Measurements from ENCODE around the gene RIMS4. TPM values are rescaled to one million over a fixed set of nuclear protein-coding genes. Genes with fewer than 3 reads are reported as not detected.

Gene RIMS4
- total and polyA plus RNA-seq, 7 experiments from 2014 or later = not detected

DNA sequence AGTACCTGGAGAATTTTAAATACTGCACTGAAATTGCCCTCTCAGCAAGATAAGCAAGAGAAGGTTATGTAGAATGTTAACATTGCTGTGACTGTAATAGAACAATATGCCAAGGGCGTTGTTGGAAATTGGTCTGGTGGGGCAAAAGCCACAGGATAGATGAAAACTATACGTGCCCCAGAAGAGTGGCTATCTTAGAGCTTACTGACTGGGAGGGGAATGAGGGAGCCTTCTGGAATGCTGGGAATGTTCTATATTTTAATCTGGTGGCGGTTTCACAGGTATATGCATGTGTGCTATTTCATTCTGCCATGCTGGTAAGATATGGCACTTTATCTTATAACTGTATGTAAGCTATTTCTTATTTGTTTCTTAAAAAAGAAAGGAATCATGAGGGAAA lies 39.9 kb upstream of the RIMS4 start:
- no peak overlapping the region for H3K4me3 Mint-ChIP-seq
- no peak overlapping the region for H3K27ac Mint-ChIP-seq
- ATAC-seq (no peak), DNase-seq (no peak)
- H3K9me3 Mint-ChIP-seq = no peaks in the 10 kb centered on the region
- no peaks in the 10 kb centered on the region for H3K4me1 Mint-ChIP-seq
- CTCF ChIA-PET = no interaction called here
- no peaks in the 10 kb centered on the region for H3K36me3 Mint-ChIP-seq
- H3K27ac ChIP-seq (ENCODE audit: low read depth, low read length) = no peak overlapping the region
- POLR2A ChIA-PET = no interaction called here
- H3K4me3 ChIP-seq (ENCODE audit: low read length) = no peak overlapping the region
- intact Hi-C loops (cut with micrococcal nuclease) = no loop called here
- H3K36me3 ChIP-seq (ENCODE audit: control insufficient read depth in 2 of 3, insufficient read depth in 3 of 3, low read length in 3 of 3) = no peaks in the 10 kb centered on the region
- no peaks in the 10 kb centered on the region for H3K9me3 ChIP-seq (ENCODE audit: control insufficient read depth in 2 of 3, low read length in 3 of 3)
- no peaks in the 10 kb centered on the region for H3K27me3 ChIP-seq (ENCODE audit: control insufficient read depth in 2 of 2, insufficient read depth in 2 of 2, low read length in 2 of 2)
- H3K27me3 Mint-ChIP-seq = peaks cover 5 to 27% (median 9%) of the 10 kb centered on the region in 5 donors
- no peaks in the 10 kb centered on the region for H3K4me1 ChIP-seq (ENCODE audit: control insufficient read depth in 2 of 2, insufficient read depth in 2 of 2, low read length in 2 of 2)

- no peak overlapping the region for H3K4me3 Mint-ChIP-seq
- CTCF ChIA-PET = no interaction called here
- no peaks in the 10 kb centered on the region for H3K27me3 ChIP-seq (ENCODE audit: control insufficient read depth in 2 of 2, insufficient read depth in 2 of 2, low read length in 2 of 2)
- H3K27ac Mint-ChIP-seq = no peak overlapping the region
- no peak for ATAC-seq
- no peak for DNase-seq
- peaks cover 9 to 27% (median 13%) of the 10 kb centered on the region in 5 donors for H3K27me3 Mint-ChIP-seq
- no peaks in the 10 kb centered on the region for H3K9me3 ChIP-seq (ENCODE audit: control insufficient read depth in 2 of 3, low read length in 3 of 3)
- POLR2A ChIA-PET = no interaction called here
- no peak overlapping the region for H3K27ac ChIP-seq (ENCODE audit: low read depth, low read length)
- no peaks in the 10 kb centered on the region for H3K4me1 Mint-ChIP-seq
- no peaks in the 10 kb centered on the region for H3K36me3 Mint-ChIP-seq
- no peaks in the 10 kb centered on the region for H3K36me3 ChIP-seq (ENCODE audit: control insufficient read depth in 2 of 3, insufficient read depth in 3 of 3, low read length in 3 of 3)
- intact Hi-C loops (cut with micrococcal nuclease) = no loop called here
- H3K4me3 ChIP-seq (ENCODE audit: low read length) = no peak overlapping the region
- H3K9me3 Mint-ChIP-seq = no peaks in the 10 kb centered on the region
- H3K4me1 ChIP-seq (ENCODE audit: control insufficient read depth in 2 of 2, insufficient read depth in 2 of 2, low read length in 2 of 2) = no peaks in the 10 kb centered on the region
These were observed 39.4 kb upstream of the RIMS4 start for GRCh38 chr20:44849703-44850102.

GRCh38 chr20:44848254-44849015 lies 38.1 kb upstream of the RIMS4 start:
- no peaks in the 10 kb centered on the region for H3K4me1 Mint-ChIP-seq

DNA sequence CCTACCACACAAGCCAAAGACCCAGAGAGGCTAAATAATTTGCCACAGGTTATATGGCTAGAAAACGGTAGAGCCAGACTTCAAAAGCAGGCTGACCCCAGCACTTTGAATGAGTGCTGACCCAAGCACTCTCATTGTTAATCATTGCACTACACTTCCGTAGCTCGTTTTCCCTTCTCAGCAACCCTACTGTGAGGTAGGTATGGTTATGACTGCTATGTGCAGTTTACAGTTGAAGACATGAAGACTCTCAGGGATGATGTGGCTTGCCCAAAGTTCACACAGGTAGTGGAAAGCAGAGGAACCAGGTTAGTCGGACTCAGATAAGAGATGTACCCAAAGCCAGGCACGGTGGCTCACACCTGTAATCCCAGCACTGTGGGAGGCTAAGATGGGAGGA lies 33.5 kb upstream of the RIMS4 start:
- intact Hi-C loops (cut with micrococcal nuclease) = no loop called here
- no peaks in the 10 kb centered on the region for H3K36me3 ChIP-seq (ENCODE audit: control insufficient read depth in 2 of 3, insufficient read depth in 3 of 3, low read length in 3 of 3)
- H3K27me3 ChIP-seq (ENCODE audit: control insufficient read depth in 2 of 2, insufficient read depth in 2 of 2, low read length in 2 of 2) = no peaks in the 10 kb centered on the region
- no peaks in the 10 kb centered on the region for H3K9me3 ChIP-seq (ENCODE audit: control insufficient read depth in 2 of 3, low read length in 3 of 3)
- Mint-ChIP-seq H3K27ac (no peak overlapping the region), H3K9me3 (peaks cover 0 to 9% (median 4%) of the 10 kb centered on the region in 11 donors), H3K4me1 (no peaks in the 10 kb centered on the region), H3K36me3 (peaks cover 0 to 5% (median 0%) of the 10 kb centered on the region in 5 donors), H3K4me3 (no peak overlapping the region), H3K27me3 (peaks cover 11 to 37% (median 22%) of the 10 kb centered on the region in 5 donors)
- ChIA-PET CTCF (no interaction called here), POLR2A (no interaction called here)
- no peak for DNase-seq
- ATAC-seq = no peak
- H3K27ac ChIP-seq (ENCODE audit: low read depth, low read length) = no peak overlapping the region
- no peak overlapping the region for H3K4me3 ChIP-seq (ENCODE audit: low read length)
- H3K4me1 ChIP-seq (ENCODE audit: control insufficient read depth in 2 of 2, insufficient read depth in 2 of 2, low read length in 2 of 2) = no peaks in the 10 kb centered on the region

More at GRCh38 chr20:44848254-44849015, 38.1 kb upstream of the RIMS4 start:
- Mint-ChIP-seq H3K4me3 (no peak overlapping the region), H3K9me3 (no peaks in the 10 kb centered on the region), H3K36me3 (no peaks in the 10 kb centered on the region), H3K27ac (no peak overlapping the region), H3K27me3 (peaks cover 15 to 28% (median 19%) of the 10 kb centered on the region in 5 donors)
- ChIA-PET POLR2A (interaction anchor here (0.6 kb wide), 1 partner anchor 359 kb away, joined by 6 read pairs; no protein-coding TSS in a partner anchor), CTCF (no interaction called here)
- Histone ChIP-seq H3K9me3 (ENCODE audit: control insufficient read depth in 2 of 3, low read length in 3 of 3) (no peaks in the 10 kb centered on the region), H3K27me3 (ENCODE audit: control insufficient read depth in 2 of 2, insufficient read depth in 2 of 2, low read length in 2 of 2) (no peaks in the 10 kb centered on the region), H3K36me3 (ENCODE audit: control insufficient read depth in 2 of 3, insufficient read depth in 3 of 3, low read length in 3 of 3) (no peaks in the 10 kb centered on the region), H3K4me1 (ENCODE audit: control insufficient read depth in 2 of 2, insufficient read depth in 2 of 2, low read length in 2 of 2) (no peaks in the 10 kb centered on the region), H3K4me3 (ENCODE audit: low read length) (no peak overlapping the region), H3K27ac (ENCODE audit: low read depth, low read length) (no peak overlapping the region)
- intact Hi-C loops (cut with micrococcal nuclease) = no loop called here
- ATAC-seq (no peak), DNase-seq (no peak)

DNA sequence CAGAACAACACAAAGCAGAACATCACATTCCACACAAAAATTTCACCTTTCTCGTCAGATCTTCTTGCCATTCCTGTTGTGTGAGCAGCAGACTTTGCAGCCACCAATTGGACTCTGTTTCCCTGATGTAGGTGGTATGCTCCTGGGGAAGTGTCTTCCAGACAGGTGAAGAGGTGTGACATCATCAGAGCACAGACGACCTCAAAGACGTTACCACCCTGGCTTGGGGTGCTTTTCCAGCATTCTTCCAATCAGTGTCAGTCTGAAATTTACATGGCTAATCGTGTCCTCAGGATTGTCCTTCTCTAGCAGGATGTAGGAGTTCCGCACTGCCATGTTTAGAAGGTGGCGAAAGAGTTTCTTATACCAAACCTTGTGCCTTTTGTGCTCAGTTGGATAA lies 31.6 kb upstream of the RIMS4 start:
- ChIA-PET POLR2A (no interaction called here), CTCF (no interaction called here)
- DNase-seq = no peak

DNA sequence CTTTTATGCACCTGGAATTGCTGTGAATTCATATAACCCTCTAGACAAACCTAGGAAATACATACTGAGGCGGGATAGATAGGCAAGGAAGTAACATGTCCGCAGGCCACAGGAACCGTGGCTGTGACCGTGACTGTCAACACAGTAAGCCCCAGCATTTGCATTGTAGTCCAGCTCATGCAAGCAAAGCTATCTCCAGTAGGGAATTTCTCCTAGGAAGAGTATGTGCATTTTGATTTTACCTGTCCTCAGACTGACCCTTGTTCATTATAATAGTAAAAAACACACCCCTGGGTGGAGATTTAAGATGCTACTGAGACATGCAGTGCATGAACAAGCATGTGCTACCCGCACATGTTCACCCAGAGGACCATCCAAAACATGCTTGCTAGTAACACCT lies 30.5 kb upstream of the RIMS4 start:
- Histone ChIP-seq H3K4me1 (ENCODE audit: control insufficient read depth in 2 of 2, insufficient read depth in 2 of 2, low read length in 2 of 2) (no peaks in the 10 kb centered on the region), H3K27ac (ENCODE audit: low read depth, low read length) (no peak overlapping the region), H3K4me3 (ENCODE audit: low read length) (no peak overlapping the region), H3K27me3 (ENCODE audit: control insufficient read depth in 2 of 2, insufficient read depth in 2 of 2, low read length in 2 of 2) (no peaks in the 10 kb centered on the region), H3K9me3 (ENCODE audit: control insufficient read depth in 2 of 3, low read length in 3 of 3) (no peaks in the 10 kb centered on the region), H3K36me3 (ENCODE audit: control insufficient read depth in 2 of 3, insufficient read depth in 3 of 3, low read length in 3 of 3) (no peaks in the 10 kb centered on the region)
- no peaks in the 10 kb centered on the region for H3K4me1 Mint-ChIP-seq
- DNase-seq (no peak), ATAC-seq (no peak)
- H3K36me3 Mint-ChIP-seq = peaks cover 0 to 10% (median 0%) of the 10 kb centered on the region in 5 donors
- H3K27me3 Mint-ChIP-seq = peaks cover 16 to 32% (median 28%) of the 10 kb centered on the region in 5 donors
- ChIA-PET POLR2A (interaction anchor here (0.7 kb wide), 1 partner anchor 17 kb away, joined by 3 read pairs; no protein-coding TSS in a partner anchor), CTCF (no interaction called here)
- H3K9me3 Mint-ChIP-seq = peaks cover 0 to 17% (median 4%) of the 10 kb centered on the region in 11 donors
- H3K4me3 Mint-ChIP-seq = no peak overlapping the region
- intact Hi-C loops (cut with micrococcal nuclease) = no loop called here
- no peak overlapping the region for H3K27ac Mint-ChIP-seq

More for the DNA sequence above, 31.6 kb upstream of the RIMS4 start:
- intact Hi-C loops (cut with micrococcal nuclease) = no loop called here
- H3K9me3 ChIP-seq (ENCODE audit: control insufficient read depth in 2 of 3, low read length in 3 of 3) = no peaks in the 10 kb centered on the region
- Mint-ChIP-seq H3K4me1 (no peaks in the 10 kb centered on the region), H3K4me3 (no peak overlapping the region), H3K27ac (no peak overlapping the region), H3K27me3 (peaks cover 18 to 32% (median 28%) of the 10 kb centered on the region in 5 donors), H3K36me3 (peaks cover 0 to 10% (median 0%) of the 10 kb centered on the region in 5 donors), H3K9me3 (peaks cover 0 to 17% (median 4%) of the 10 kb centered on the region in 11 donors)
- ATAC-seq = no peak
- H3K27me3 ChIP-seq (ENCODE audit: control insufficient read depth in 2 of 2, insufficient read depth in 2 of 2, low read length in 2 of 2) = no peaks in the 10 kb centered on the region
- no peak overlapping the region for H3K27ac ChIP-seq (ENCODE audit: low read depth, low read length)
- H3K36me3 ChIP-seq (ENCODE audit: control insufficient read depth in 2 of 3, insufficient read depth in 3 of 3, low read length in 3 of 3) = no peaks in the 10 kb centered on the region
- no peak overlapping the region for H3K4me3 ChIP-seq (ENCODE audit: low read length)
- H3K4me1 ChIP-seq (ENCODE audit: control insufficient read depth in 2 of 2, insufficient read depth in 2 of 2, low read length in 2 of 2) = no peaks in the 10 kb centered on the region

- Histone ChIP-seq H3K9me3 (ENCODE audit: control insufficient read depth in 2 of 3, low read length in 3 of 3) (no peaks in the 10 kb centered on the region), H3K4me3 (ENCODE audit: low read length) (no peak overlapping the region), H3K27me3 (ENCODE audit: control insufficient read depth in 2 of 2, insufficient read depth in 2 of 2, low read length in 2 of 2) (no peaks in the 10 kb centered on the region), H3K36me3 (ENCODE audit: control insufficient read depth in 2 of 3, insufficient read depth in 3 of 3, low read length in 3 of 3) (no peaks in the 10 kb centered on the region), H3K4me1 (ENCODE audit: control insufficient read depth in 2 of 2, insufficient read depth in 2 of 2, low read length in 2 of 2) (no peaks in the 10 kb centered on the region), H3K27ac (ENCODE audit: low read depth, low read length) (no peak overlapping the region)
- Mint-ChIP-seq H3K27ac (no peak overlapping the region), H3K4me1 (no peaks in the 10 kb centered on the region), H3K27me3 (peaks cover 18 to 27% (median 26%) of the 10 kb centered on the region in 5 donors), H3K4me3 (no peak overlapping the region), H3K36me3 (peaks cover 0 to 10% (median 0%) of the 10 kb centered on the region in 5 donors), H3K9me3 (peaks cover 0 to 17% (median 4%) of the 10 kb centered on the region in 11 donors)
- CTCF ChIA-PET = no interaction called here
- POLR2A ChIA-PET = interaction anchor here (0.8 kb wide), 1 partner anchor 1181 kb away, joined by 3 read pairs; no protein-coding TSS in a partner anchor
- intact Hi-C loops (cut with micrococcal nuclease) = no loop called here
- no peak for DNase-seq
- no peak for ATAC-seq
These were observed 29.1 kb upstream of the RIMS4 start for GRCh38 chr20:44839481-44839880.
